HL-60/S4 treated with retinoic acid at 250 ng/mL for 4 days and 3 days (cell line): Measurements from ENCODE around the gene MON2.

Experiments
- in situ Hi-C: fragments of 300-500 bp; cut with MboI; formaldehyde crosslinking; loops from 2 replicates; pipeline ENCODE4 v1.7.0; 2022; ENCODE audit warnings: low sequenced_read_pairs

Gene MON2

GRCh38 chr12:62603061-62603810 lies 136.6 kb downstream of the MON2 start:
- in situ Hi-C loops = no loop called here

DNA sequence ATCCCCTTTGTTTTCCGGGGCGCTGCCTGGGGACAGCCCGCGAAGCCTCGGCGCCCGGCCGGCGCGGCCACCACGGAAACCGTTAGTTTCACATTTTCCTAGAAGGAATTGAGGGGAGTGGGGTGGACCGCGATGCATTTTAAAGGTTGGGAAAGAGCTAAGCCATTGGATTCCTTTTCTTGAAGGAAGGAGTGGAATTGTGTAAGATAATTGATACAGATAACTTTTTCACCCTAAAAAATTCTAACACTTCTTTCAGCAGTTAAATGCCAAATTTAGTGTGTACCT lies 137.1 kb downstream of the MON2 start:
- in situ Hi-C loops = no loop called here

- in situ Hi-C loops = no loop called here
Observed at GRCh38 chr12:62604373-62604772, 137.7 kb downstream of the MON2 start.

DNA sequence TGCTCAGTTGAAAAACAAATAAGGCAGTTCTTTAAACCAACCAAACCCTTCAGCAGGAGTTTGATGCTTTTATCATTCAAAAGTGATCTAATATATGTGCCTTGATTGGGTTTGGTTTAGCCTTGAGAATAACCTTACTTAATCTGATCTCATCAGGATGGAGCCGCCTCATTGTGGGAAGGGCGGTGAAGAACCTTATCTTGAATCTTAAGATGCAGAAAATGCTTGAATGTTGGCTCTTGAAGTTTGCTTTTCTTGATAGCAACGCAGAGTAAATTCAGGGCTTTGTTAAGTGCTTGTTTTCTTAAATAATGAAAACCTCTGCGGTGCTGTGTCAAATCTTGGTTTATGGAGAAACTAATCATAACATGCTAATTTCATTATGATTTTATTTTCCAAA lies 138.2 kb downstream of the MON2 start:
- in situ Hi-C loops = no loop called here

DNA sequence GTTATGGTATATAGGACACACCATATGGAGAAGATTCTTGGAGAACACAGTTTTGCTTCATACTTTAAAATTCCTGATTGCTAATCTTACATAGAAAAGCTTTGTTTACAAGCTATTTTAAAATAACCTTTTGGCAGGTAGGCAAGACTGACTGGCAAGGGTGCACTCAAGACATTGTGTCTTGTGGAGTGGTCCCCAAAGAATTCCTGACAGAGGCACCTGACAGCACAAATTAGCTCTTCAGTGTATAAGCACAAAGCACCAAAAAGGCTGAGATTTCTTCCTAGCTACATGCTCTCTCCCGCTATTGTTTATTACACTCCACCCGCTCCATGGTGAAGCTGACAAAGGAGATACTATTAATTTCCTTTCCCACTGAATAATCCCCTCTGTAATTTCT lies 139.4 kb downstream of the MON2 start:
- in situ Hi-C loops = no loop called here

DNA sequence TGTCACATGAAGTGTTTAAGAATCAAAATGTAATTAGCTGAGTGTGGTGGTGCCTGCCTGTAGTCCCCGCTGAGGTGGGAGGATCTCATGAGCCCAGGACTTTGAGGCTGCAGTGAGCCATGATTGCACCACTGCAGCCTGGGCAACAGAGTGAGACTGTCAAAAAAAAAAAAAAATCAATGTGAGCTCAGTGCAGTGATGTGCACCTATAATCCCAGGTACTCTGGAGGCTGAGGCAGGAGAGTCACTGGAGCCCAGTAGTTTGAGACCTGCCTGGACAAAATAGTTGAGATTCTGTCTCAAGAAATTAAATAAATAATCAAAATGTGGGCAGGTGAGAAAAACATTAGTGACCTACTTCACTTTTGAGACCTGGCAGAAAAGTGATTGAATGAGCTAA lies 140.0 kb downstream of the MON2 start:
- in situ Hi-C loops = no loop called here

DNA sequence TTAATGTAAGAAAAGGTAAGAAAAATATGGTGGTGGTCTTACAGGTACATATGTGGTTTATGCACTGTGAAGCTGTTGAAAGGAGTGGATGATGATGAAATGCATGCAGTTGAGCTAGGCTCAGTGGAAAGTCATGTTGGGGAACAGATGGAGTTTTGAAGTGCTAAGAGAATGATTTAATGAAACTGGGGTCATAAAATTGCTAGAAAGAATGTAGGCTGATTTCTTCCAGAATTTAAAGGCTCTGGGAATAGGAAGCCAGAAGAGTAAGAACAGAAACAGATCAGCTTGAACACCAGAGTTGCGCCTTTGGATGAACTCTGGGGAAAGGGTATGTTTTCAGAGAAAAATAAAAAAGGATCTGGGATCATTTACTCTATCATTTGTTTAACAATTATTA lies 146.5 kb downstream of the MON2 start:
- in situ Hi-C loops = no loop called here

GRCh38 chr12:62618319-62618718 lies 151.7 kb downstream of the MON2 start:
- in situ Hi-C loops = no loop called here

DNA sequence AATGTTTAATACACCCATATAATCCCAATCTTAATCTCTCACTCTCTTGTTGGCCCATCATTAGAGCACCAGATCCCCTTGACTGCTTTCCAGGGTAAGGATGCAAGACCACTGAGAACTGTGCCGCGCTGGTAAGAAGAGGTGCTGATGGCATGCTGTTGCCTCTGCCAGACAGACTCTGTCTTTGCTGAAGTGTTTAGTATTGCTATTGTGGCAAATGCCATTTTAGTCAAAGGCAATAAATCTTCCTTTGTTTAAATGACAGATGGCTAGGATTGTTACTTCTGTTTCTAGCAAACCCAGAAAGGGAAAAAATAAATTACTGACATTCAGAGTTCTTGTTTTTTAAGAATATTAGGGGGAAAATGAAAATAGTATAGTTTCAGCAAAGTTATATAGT lies 152.3 kb downstream of the MON2 start:
- in situ Hi-C loops = no loop called here

- in situ Hi-C loops = no loop called here
Observed at GRCh38 chr12:62621101-62621638, 154.5 kb downstream of the MON2 start.

DNA sequence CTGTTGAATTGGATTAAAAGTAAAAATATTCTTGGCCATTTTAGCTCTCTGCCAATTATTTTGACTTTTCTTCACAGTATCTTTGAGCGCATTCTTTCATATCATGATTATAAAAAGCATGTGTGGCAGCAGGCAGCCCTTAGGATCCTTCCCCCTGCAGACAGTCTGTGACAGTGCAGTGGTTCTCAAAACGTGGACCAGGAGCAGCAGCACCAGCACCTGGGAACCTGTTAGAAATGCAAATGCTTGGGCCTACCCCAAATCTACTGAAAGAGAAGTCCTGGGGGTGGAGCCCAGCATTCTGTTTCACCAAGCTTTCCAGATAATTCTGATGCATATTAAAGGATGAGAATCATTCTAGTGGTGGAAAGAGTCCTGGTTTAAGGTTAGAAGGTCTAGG lies 155.6 kb downstream of the MON2 start:
- in situ Hi-C loops = no loop called here

DNA sequence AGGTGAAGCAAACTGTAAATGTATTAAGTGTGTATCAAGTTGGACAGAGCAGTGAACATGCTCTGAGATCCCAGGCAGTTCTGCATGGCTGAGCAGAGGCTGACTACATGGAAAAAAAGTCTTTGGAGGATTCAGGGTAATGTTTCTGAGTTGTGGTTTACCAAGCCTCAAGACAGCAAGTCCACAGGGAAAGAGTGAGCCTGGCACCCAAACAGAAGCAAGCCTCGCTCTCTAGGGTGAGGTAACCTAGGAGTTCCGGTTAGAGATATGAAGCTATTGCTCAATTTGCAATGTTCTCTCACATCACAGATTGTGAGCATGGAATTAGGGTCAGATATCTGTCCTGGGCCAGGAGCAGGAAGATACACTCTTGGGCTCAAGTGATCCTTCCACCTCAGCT lies 158.6 kb downstream of the MON2 start:
- in situ Hi-C loops = no loop called here

DNA sequence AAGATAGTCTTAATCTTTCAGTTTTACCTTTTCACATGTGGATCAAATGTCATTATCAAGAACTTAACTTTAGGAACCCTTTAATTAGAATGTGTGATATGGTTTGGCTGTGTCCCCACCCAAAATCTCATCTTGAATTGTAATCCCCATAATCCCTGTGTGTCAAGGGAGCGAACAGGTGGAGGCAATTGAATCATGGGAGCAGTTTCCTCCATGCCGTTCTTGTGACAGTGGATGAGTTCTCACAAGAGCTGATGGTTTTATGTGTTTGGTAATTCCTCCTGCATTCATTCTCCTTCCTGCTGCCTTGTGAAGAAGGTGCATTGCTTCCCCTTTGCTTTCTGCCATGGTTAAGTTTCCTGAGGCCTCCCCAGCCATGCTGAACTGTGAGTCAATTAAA lies 160.6 kb downstream of the MON2 start:
- in situ Hi-C loops = no loop called here

DNA sequence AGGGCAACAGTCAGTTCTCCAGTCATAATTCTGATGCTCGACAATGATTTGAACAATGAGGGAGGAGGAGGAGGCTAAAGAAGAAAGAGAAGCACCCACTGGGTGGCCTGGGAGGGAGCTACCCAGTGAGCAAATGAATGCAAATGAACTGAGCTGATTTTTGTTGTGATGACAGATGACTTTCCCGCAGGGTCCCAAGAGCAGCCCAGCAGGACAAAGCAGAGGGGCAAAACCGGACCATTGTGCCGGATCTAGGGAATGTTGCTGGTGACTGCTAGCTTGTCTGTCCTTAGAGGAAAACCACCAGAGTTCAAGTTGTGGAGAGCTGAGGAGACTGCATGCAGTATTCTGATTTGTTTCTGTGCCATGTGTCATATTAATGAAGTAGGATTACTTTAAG lies 162.8 kb downstream of the MON2 start:
- in situ Hi-C loops = no loop called here

DNA sequence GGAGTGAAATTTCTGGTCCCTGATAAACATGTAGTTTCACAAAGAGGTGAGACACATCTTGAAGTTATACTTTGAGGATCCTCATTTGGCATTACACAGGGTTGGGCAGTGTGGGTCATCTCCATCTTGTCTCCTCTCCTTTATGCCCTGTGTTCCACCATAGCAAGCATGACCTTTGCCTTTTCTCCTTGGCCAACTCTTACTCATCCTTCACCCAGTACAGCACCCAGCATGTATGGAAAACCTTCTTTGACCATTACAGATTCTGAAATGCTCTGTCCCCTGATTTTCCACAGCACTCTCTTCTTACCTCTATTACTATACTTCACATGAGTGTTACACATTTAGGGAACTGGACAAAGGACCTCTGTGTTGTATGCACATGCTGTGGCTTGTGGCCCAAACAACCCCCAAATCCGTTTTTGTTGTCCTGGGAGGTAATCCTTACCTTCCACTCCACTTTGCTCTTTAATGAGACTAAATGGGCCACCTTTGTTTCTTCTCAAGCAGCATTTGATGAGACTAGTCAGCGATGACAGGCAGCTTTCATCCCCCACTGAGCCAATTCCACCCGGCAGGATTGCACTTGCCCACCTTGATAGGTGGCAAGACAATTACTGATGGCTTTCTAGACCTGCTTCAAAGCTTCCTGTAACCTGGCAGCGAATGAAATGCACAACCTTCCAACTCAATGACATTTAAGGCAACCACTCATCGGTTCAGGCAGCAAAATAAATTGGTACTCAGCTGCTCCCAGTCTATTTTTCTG lies 163.5 kb downstream of the MON2 start:
- in situ Hi-C loops = no loop called here

DNA sequence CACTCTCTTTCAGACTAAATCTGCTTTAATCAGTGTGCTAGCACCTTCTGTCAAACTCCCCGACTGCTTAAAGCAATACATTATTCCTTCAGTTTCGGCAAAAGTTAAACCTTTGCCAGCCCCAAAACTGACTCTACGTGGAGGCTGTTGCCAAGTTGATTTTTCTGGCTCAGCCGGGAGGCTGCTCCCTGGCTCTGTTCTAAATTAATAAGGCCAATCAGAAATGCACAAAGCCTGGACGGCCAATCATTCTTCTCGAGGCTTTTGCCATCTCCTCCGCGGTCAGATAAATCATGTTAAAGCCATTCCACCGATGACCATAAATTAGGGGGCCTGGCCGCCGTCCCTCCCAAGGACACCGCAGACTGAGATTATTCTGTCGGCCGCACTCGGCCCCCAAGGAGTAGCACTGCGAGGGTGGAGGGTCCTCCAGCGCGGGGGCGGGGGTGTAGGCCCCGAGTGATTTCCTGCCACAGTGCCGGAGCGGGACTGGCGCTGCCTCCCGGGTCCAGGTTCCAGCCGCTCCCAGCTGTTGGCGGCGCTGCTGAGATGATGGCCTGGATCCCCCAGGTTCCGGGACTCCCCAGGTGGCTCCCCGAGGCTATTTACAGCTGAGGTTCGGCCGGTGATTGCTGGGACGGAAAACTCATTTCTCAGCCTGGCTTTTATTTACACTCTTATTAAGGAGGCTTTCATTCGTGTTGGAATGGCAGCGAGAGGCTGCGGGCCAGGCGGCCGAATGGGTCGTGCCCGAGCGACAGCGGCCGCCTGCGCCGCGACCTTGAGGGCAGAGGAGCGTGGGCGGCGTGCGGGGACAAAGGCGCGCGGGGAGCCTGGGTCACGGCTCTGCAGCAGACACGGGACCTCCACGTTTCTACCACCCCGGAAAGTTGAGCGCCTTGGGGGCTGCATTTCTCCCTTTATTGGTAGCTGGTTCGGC lies 165.1 kb downstream of the MON2 start:
- in situ Hi-C loops = no loop called here

GRCh38 chr12:62632411-62632918 lies 165.8 kb downstream of the MON2 start:
- in situ Hi-C loops = no loop called here

- in situ Hi-C loops = no loop called here
Observed at GRCh38 chr12:62635649-62636048, 169.0 kb downstream of the MON2 start.

GRCh38 chr12:62637679-62638078 lies 171.1 kb downstream of the MON2 start:
- in situ Hi-C loops = no loop called here

DNA sequence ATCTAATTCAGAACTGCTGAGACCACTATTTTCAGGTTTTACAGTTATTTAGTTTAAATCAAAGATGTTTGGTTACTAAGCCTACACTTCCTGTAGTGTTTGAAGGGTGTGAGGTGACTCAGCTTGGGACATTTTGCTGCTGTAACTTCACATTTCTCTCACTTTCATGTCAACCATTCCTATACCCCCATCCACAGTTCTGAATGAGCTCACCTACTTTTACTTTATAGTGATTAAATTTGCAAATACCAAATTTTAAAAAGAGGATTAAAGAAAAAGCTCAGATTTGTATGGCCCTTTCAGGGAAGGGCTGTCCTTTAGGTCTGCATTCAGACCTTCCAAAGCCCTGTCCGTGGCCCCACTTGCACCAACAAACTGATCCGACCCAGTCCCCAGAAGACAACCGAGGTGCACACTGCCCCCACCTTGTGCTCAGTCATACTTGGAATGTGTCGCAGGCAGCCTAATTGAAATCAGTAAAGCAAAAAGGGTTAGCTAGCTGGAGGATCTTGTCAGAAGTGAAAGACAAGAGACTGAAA lies 174.4 kb downstream of the MON2 start:
- in situ Hi-C loops = no loop called here

DNA sequence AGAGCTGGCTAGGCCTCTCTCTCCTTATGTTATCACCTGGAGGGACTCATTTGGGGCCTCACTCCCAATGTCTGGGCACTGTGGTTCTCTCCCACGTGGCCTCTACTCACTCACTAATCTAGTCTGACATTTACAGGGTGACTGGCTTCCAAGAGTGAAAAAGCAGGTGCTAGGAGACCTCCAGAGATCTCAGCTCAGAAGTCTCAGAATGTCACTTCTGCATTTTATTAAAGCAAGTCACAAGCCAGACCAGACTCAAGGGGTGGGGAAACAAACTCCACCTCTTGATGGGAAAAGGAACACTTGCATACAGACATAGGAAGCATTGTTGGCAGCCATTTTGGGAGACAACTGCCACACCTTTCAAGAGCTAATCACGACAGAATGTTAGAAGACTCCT lies 175.9 kb downstream of the MON2 start:
- in situ Hi-C loops = no loop called here
